Measurements from ENCODE around the gene OPN3. TPM values are rescaled to one million over a fixed set of nuclear protein-coding genes. Genes with fewer than 3 reads are reported as not detected.

The OPN3 gene
- total RNA-seq, 1 experiment from 2014 or later, result 10.0 TPM

- no CpG with 5 or more reads among the region's 2 CpGs for WGBS (ENCODE audit: extremely low coverage, insufficient read length, low lambda C conversion rate)
These were observed 48.8 kb upstream of the OPN3 start for GRCh38 chr1:241688940-241689368.

More at GRCh38 chr1:241688940-241689368, 48.8 kb upstream of the OPN3 start:
- Mint-ChIP-seq H3K4me3 (no peak overlapping the region), H3K4me1 (no peaks in the 10 kb centered on the region), H3K27me3 (ENCODE audit: low read depth) (no peaks in the 10 kb centered on the region), H3K36me3 (ENCODE audit: insufficient read depth in 1 of 3, low read depth in 3 of 3) (no peaks in the 10 kb centered on the region), H3K27ac (no peak overlapping the region), H3K9me3 (no peaks in the 10 kb centered on the region)
- no peak overlapping the region for H2BK20ac ChIP-seq (ENCODE audit: low read depth, low read length, poor library complexity, severe bottlenecking)
- no peaks in the 10 kb centered on the region for H3K23me2 ChIP-seq (ENCODE audit: insufficient read length, low read depth, low read length, poor library complexity, severe bottlenecking)
- H3K9ac ChIP-seq (ENCODE audit: extremely low read depth, insufficient read length, low read length), result no peak overlapping the region
- no peak overlapping the region for H3K4ac ChIP-seq (ENCODE audit: low read depth, low read length)
- no peak for TF ChIP-seq CTCF (conservative IDR thresholded peaks at IDR 0.05)
- H4K5ac ChIP-seq (ENCODE audit: insufficient read length, low read depth, low read length), result no peak overlapping the region
- H2BK15ac ChIP-seq (ENCODE audit: low read depth, low read length), result no peak overlapping the region
- no peak overlapping the region for H3T11ph ChIP-seq (ENCODE audit: low read length)
- no peak overlapping the region for H3K14ac ChIP-seq (ENCODE audit: insufficient read depth, low read length)
- no peaks in the 10 kb centered on the region for H3K9me3 ChIP-seq (ENCODE audit: control insufficient read depth, low read depth, low read length)
- no peaks in the 10 kb centered on the region for H3K27me3 ChIP-seq (ENCODE audit: insufficient read depth, low read length)
- H3K79me2 ChIP-seq (ENCODE audit: insufficient read depth, low read length), result no peaks in the 10 kb centered on the region
- H4K20me1 ChIP-seq (ENCODE audit: control insufficient read depth, insufficient read depth, insufficient read length), result no peaks in the 10 kb centered on the region
- H2AFZ ChIP-seq (ENCODE audit: low read length), result no peak overlapping the region
- H4K91ac ChIP-seq (ENCODE audit: insufficient read length, low read depth, low read length), result no peak overlapping the region
- H3K18ac ChIP-seq (ENCODE audit: insufficient read length, low read depth, low read length), result no peak overlapping the region
- H3K23ac ChIP-seq (ENCODE audit: insufficient read length, low read depth, low read length), result no peak overlapping the region
- no peak overlapping the region for H2BK12ac ChIP-seq (ENCODE audit: insufficient read length, low read depth, low read length)
- DNase-seq, result no peak
- no peak overlapping the region for H3K56ac ChIP-seq (ENCODE audit: insufficient read length, low read depth, low read length)
- no peak overlapping the region for H2BK120ac ChIP-seq (ENCODE audit: low read depth, low read length, poor library complexity, severe bottlenecking)
- H3K4me1 ChIP-seq (ENCODE audit: insufficient read depth, low read length), result no peaks in the 10 kb centered on the region; the same call in 1 of the 2 replicates
- H4K8ac ChIP-seq (replicated peaks; ENCODE audit: insufficient read length, low read depth, low read length), result no peak overlapping the region
- H3K27ac ChIP-seq (ENCODE audit: insufficient read length, low read depth, low read length), result no peak overlapping the region
- H3K4me2 ChIP-seq (ENCODE audit: insufficient read depth, insufficient read length, low read length), result no peak overlapping the region
- no peaks in the 10 kb centered on the region for H3K79me1 ChIP-seq (ENCODE audit: insufficient read depth, low read depth, low read length, poor library complexity, severe bottlenecking)
- H2BK5ac ChIP-seq (ENCODE audit: insufficient read length, low read length), result no peak overlapping the region
- H2AK5ac ChIP-seq (ENCODE audit: insufficient read length, low read length), result no peak overlapping the region

All from H9 (cell line).